Endothelial cell (in vitro differentiated cells): ENCODE data around the gene PTPRJ. TPM values are rescaled to one million over a fixed set of nuclear protein-coding genes. Genes with fewer than 3 reads are reported as not detected.

Source experiments
- DNase-seq: peaks from one replicate; pipeline ENCODE4 v3.0.0; 2021; ENCODE audit warnings: low spot score
- H3K27ac Mint-ChIP-seq: one replicate; pipeline ENCODE4 v1.8.0; 2021; ENCODE audit warnings: mixed read lengths, inconsistent platforms; ENCODE audit not compliant: unreplicated experiment
- H3K27me3 Mint-ChIP-seq: one replicate; pipeline ENCODE4 v1.8.0; 2021; ENCODE audit warnings: mild to moderate bottlenecking, moderate library complexity, mixed read lengths, inconsistent platforms; ENCODE audit not compliant: unreplicated experiment
- H3K36me3 Mint-ChIP-seq: one replicate; pipeline ENCODE4 v1.8.0; 2021; ENCODE audit warnings: mild to moderate bottlenecking, low read depth, mixed read lengths, inconsistent platforms; ENCODE audit not compliant: unreplicated experiment
- H3K4me1 Mint-ChIP-seq: one replicate; pipeline ENCODE4 v1.8.0; 2021; ENCODE audit warnings: mild to moderate bottlenecking, mixed read lengths, inconsistent platforms; ENCODE audit not compliant: unreplicated experiment
- H3K4me3 Mint-ChIP-seq: one replicate; pipeline ENCODE4 v1.8.0; 2021; ENCODE audit warnings: mild to moderate bottlenecking, mixed read lengths, inconsistent platforms; ENCODE audit not compliant: unreplicated experiment
- H3K9me3 Mint-ChIP-seq: one replicate; pipeline ENCODE4 v1.8.0; 2021; ENCODE audit warnings: mixed read lengths, inconsistent platforms; ENCODE audit not compliant: unreplicated experiment
- CTCF ChIP-seq: fragments of 200-600 bp; sonication (generic); IDR thresholded peaks from one replicate; pipeline ENCODE4 v1.5.0; 2021; ENCODE audit warnings: antibody characterized with exemption; ENCODE audit not compliant: unreplicated experiment
- total RNA-seq: library from RNA; stranded (reverse); fragmentation: NEBNext Ultra II Directional; extraction: Animal tissue kit (Norgen Biotek cat#: 25700); gene quantifications from one replicate; pipeline ENCODE4 v1.2.1, GENCODE V29; 2021; ENCODE audit not compliant: unreplicated experiment

The PTPRJ gene
- total RNA-seq, 1 donor from 2014 or later: 1.6 TPM

GRCh38 chr11:47981667-47982404, 1.5 kb downstream of the PTPRJ start:
- Mint-ChIP-seq H3K27me3 (peaks cover 23% of the 10 kb centered on the region), H3K9me3 (no peaks in the 10 kb centered on the region), H3K27ac (peak overlapping the region; percentile 2), H3K4me1 (peaks cover 12% of the 10 kb centered on the region), H3K4me3 (peak overlapping the region; percentile 77), H3K36me3 (no peaks in the 10 kb centered on the region)
- no peak for DNase-seq
- no peak for TF ChIP-seq CTCF

DNA sequence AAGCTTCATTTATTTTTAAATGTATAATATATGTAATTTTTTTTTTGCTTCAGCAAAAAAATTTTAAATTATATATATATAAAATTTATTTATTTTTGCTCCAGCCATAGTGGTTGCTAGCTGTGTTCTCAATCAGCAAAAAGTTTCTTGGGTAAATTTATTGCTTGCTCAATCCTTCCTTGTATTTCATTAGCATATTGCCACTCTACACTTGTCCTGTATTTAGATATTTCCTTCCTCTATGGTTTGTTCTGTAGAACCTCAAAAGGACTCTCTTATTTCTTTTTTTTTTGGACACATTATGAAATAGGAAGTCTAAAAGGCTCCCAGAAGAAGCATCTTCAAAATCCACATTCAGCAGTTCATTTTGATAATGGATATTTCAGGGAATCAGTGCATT, 2.3 kb downstream of the PTPRJ start:
- Mint-ChIP-seq H3K4me3 (no peak overlapping the region), H3K36me3 (no peaks in the 10 kb centered on the region), H3K9me3 (no peaks in the 10 kb centered on the region), H3K27me3 (peaks cover 22% of the 10 kb centered on the region), H3K4me1 (peaks cover 16% of the 10 kb centered on the region), H3K27ac (no peak overlapping the region)
- no peak for DNase-seq
- no peak for TF ChIP-seq CTCF

DNA sequence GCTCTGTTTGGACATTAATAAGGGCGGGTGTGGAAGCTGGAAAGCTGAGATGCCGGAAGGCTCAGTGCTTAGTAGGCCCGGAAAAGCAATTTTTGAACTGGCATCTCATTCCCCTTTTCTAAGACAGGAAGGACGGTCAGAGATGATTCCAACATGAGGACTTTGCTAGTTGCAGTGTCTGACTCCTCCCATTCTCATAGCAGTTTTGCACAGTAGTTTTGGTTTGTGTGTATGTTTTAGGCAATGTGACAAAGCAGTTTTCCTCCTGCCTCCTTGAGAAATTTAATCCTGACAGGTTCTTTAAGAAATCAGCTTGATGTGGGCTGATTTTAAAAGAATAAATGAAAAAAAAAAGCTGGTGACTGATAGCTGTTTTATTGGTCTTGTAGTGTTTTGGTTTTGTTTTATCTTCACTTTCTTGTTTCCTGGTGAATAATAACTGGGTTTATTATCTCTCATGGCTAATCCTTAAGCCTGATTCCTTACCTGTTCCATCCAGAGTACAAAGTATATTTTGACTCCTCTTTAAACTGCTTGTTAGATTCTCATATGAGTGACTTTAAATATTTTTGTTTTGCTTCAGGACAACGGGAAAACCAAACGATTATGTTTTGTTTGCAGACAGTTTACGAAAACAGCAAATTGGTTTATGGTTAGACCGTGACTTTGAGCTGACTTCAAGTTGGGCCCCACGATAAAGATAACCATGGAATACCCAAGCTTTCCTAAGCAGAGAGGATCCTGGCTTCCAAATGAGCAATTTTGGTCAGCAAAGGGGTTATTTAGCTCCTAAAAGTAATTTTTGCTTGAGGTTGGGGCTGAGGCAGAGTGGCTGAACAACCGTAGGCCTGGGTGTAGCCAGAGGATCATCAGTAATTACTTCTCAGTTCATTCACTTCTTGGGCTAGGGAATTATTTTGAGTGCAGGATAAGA, 3.4 kb downstream of the PTPRJ start:
- Mint-ChIP-seq H3K4me3 (no peak overlapping the region), H3K9me3 (no peaks in the 10 kb centered on the region), H3K36me3 (no peaks in the 10 kb centered on the region), H3K27ac (no peak overlapping the region), H3K4me1 (peaks cover 20% of the 10 kb centered on the region), H3K27me3 (peaks cover 15% of the 10 kb centered on the region)
- no peak for TF ChIP-seq CTCF
- DNase-seq: no peak

DNA sequence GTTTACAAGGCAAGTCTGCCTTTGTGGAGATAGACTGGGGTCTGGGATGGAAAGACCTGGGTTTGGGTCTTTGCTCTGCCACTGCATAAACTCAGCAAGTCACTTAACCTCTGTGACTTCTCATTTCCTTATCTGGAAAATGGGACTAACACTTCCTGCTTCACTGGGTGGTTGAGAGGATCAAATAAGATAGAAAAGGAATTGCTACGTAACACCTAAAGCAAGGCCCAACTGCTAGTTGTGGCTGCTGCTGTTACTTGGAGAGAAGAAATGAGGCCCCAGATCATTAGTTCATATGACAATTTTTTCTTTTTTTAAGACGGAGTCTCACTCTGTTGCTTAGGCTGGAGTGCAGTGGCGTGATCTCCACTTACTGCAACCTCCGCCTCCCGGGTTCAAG, 5.9 kb downstream of the PTPRJ start:
- Mint-ChIP-seq H3K4me3 (no peak overlapping the region), H3K36me3 (no peaks in the 10 kb centered on the region), H3K27me3 (peaks cover 8% of the 10 kb centered on the region), H3K9me3 (no peaks in the 10 kb centered on the region), H3K4me1 (peaks cover 18% of the 10 kb centered on the region), H3K27ac (no peak overlapping the region)
- DNase-seq: no peak
- no peak for TF ChIP-seq CTCF

DNA sequence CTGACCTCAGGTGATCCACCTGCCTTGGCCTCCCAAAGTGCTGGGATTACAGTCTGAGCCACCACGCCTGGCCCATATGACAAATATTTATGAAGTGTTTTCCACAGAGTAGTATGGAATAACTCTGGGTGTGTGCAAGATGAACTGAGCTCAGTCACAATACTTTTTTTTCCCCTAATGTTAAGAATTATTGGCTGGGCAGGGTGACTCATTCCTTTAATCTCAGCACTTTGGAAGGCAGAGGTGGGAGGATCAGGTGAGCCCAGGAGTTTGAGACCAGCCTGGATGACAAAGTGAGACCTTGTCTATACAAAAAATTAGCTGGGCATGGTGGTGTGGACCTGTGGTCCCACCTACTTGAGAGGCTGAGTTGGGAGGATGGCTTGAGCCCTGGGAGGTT, 6.4 kb downstream of the PTPRJ start:
- peaks cover 5% of the 10 kb centered on the region for H3K27me3 Mint-ChIP-seq
- H3K4me1 Mint-ChIP-seq: peaks cover 21% of the 10 kb centered on the region

More for the DNA sequence above, 6.4 kb downstream of the PTPRJ start:
- no peak for DNase-seq
- no peak for TF ChIP-seq CTCF
- H3K36me3 Mint-ChIP-seq: no peaks in the 10 kb centered on the region
- no peak overlapping the region for H3K27ac Mint-ChIP-seq
- H3K9me3 Mint-ChIP-seq: no peaks in the 10 kb centered on the region
- H3K4me3 Mint-ChIP-seq: no peak overlapping the region
